ENCODE results near the gene NIT1. TPM values are rescaled to one million over a fixed set of nuclear protein-coding genes. Genes with fewer than 3 reads are reported as not detected.
"Not testable (repeated sequence)": the region's sequence is repeated elsewhere in the genome, so short reads cannot be mapped to it uniquely, and the experiment has no call there.

Gene NIT1
- total RNA-seq, 4 donors from 2014 or later: 1.0 to 36.9 (median 22.0) TPM

DNA sequence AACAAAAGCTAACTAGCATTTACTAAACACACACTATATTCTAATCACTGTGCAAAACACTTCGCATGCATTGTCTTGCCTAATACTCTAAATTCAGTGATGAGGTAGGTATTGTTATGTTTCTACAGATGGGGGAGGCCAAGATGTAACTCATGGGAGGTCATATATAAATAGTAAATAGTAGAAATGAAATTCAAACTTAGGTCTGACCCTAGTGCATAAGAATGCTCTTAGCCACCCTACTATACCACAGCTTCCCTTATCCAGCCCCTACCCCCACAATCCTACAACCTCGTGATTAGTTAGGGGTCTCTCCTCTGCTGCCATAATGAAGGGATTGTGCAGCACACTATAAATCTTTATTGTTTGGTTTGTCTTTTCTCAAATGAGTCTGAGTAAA, 3.3 kb upstream of the NIT1 start:
- H3K27me3 ChIP-seq: no peaks in the 10 kb centered on the region
- no peaks in the 10 kb centered on the region for H3K9me3 ChIP-seq
- TF ChIP-seq, protein P1, sequence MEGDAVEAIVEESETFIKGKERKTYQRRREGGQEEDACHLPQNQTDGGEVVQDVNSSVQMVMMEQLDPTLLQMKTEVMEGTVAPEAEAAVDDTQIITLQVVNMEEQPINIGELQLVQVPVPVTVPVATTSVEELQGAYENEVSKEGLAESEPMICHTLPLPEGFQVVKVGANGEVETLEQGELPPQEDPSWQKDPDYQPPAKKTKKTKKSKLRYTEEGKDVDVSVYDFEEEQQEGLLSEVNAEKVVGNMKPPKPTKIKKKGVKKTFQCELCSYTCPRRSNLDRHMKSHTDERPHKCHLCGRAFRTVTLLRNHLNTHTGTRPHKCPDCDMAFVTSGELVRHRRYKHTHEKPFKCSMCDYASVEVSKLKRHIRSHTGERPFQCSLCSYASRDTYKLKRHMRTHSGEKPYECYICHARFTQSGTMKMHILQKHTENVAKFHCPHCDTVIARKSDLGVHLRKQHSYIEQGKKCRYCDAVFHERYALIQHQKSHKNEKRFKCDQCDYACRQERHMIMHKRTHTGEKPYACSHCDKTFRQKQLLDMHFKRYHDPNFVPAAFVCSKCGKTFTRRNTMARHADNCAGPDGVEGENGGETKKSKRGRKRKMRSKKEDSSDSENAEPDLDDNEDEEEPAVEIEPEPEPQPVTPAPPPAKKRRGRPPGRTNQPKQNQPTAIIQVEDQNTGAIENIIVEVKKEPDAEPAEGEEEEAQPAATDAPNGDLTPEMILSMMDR (IDR thresholded peaks at IDR 0.05): no peak
- TF ChIP-seq POLR2A (IDR thresholded peaks at IDR 0.05): no peak
- intact Hi-C loops (cut with DNase I; ENCODE audit: low total_unique reads): no loop called here
- H3K27ac ChIP-seq: no peak overlapping the region
- no peaks in the 10 kb centered on the region for H3K36me3 ChIP-seq
- no peak for DNase-seq
- peaks cover 7 to 16% of the 10 kb centered on the region in 2 donors for H3K4me1 ChIP-seq
- H3K4me3 ChIP-seq: no peak overlapping the region

DNA sequence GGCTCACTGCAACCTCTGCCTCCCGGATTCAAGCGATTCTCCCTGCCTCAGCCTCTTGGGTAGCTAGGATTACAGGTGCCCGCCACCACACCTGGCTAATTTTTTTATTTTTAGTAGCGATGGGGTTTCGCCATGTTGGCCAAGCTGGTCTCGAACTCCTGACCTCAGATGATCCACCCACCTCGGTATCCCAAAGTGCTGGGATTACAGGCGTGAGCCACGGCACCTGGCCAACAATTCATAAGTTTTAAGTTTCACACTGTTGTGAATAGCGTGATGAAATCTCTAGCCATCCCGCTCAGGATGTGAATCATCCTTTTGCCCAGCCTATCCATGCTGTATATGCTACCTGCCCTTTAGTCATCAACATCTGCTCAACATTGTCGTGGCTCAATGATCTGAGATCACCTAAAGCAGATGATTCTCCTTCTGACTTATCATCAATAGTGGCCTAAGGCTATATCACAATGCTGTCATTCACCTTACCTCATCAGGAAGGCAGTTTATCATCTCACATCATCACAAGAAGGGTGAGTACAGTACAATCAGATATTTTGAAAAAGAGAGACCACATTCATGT, 2.7 kb upstream of the NIT1 start:
- Histone ChIP-seq H3K27ac (no peak overlapping the region), H3K36me3 (no peaks in the 10 kb centered on the region), H3K4me1 (peaks cover 7 to 16% of the 10 kb centered on the region in 2 donors), H3K4me3 (no peak overlapping the region), H3K9me3 (no peaks in the 10 kb centered on the region), H3K27me3 (no peaks in the 10 kb centered on the region)
- DNase-seq: no peak
- intact Hi-C loops (cut with DNase I; ENCODE audit: low total_unique reads): no loop called here
- TF ChIP-seq, protein P1 (IDR thresholded peaks at IDR 0.05): no peak
- TF ChIP-seq POLR2A (IDR thresholded peaks at IDR 0.05): no peak

DNA sequence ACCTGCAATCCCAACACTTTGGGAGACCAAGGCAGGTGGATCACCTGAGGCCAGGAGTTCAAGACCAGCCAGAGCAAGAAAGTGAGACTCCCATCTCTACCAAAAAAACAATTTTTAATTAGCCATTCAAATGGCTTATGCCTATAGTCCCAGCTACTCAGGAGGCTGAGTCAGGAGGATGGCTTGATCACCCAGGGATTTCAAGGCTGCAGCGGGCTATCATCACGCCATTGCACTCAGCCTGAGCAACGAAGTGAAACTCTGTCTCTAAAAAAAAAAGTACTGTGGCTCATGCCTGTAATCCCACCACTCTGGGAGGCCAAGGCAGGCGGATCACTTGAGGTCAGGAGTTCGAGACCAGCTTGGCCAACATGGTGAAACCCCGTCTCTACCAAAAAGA, 1.9 kb upstream of the NIT1 start:
- DNase-seq; H3K27me3 ChIP-seq; H3K9me3 ChIP-seq; H3K27ac ChIP-seq; H3K36me3 ChIP-seq; intact Hi-C loops (cut with DNase I; ENCODE audit: low total_unique reads); H3K4me3 ChIP-seq: not testable (repeated sequence)
- H3K4me1 ChIP-seq: peaks cover 7 to 16% of the 10 kb centered on the region in 2 donors

DNA sequence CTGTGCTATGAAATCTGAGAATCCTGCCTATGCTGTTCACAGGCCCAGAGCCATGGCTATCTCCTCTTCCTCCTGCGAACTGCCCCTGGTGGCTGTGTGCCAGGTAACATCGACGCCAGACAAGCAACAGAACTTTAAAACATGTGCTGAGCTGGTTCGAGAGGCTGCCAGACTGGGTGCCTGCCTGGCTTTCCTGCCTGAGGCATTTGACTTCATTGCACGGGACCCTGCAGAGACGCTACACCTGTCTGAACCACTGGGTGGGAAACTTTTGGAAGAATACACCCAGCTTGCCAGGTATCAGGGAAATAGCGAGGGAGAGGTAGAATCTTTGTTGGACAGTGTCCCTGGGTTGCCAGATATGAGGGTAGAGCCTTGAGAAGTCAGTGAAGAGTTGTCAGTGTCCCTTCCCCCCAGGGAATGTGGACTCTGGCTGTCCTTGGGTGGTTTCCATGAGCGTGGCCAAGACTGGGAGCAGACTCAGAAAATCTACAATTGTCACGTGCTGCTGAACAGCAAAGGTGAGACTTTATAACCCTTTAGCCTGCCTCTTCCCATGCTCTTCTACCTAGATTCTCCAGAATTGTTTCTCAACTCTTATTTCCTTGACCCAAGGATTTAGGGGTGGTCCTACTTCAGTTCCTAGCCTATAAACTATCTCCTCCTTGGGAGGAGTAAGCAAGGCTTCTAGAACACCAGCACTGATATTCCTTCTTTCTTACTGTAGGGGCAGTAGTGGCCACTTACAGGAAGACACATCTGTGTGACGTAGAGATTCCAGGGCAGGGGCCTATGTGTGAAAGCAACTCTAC, 1.4 kb downstream of the NIT1 start:
- H3K9me3 ChIP-seq: no peaks in the 10 kb centered on the region
- no peak for TF ChIP-seq POLR2A (IDR thresholded peaks at IDR 0.05)
- TF ChIP-seq, protein P1 (IDR thresholded peaks at IDR 0.05): peak in 2 of 4 experiments; percentile 13 to 14
- DNase-seq: no peak
- peak overlapping the region; percentile 46 to 91 for H3K27ac ChIP-seq
- intact Hi-C loops (cut with DNase I; ENCODE audit: low total_unique reads): no loop called here
- H3K27me3 ChIP-seq: no peaks in the 10 kb centered on the region
- no peak overlapping the region for H3K4me3 ChIP-seq
- H3K4me1 ChIP-seq: peaks cover 7 to 16% of the 10 kb centered on the region in 2 donors
- no peaks in the 10 kb centered on the region for H3K36me3 ChIP-seq

DNA sequence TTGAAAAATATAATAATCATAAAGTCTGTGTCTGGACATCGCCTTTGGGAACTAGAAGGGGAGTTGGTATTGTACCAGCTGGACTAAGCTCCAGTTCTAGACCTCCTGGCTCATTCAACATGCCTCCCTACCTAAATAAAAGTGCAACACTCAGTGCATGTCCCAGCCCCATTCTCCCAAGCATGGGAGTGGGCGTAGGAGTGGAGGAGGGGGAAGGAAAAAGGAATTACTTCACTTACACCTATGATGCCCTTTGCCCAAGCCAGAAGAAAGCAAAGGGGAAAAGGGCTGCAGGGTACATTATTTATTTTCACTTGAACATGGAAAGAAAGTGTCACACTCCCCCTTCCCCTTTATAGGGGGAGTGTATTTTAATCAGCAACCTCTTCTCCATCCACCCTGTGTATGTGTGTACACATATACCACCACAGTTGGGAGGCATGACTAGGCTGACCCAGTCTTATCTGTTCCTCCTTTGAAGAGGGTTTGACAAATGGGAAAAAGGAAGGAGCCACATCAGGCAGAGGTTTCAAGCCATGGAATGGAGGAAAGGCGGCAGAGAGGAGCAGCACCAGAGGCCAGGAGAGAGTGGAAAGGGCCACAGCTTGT, 3.2 kb downstream of the NIT1 start:
- Histone ChIP-seq H3K27me3 (no peaks in the 10 kb centered on the region), H3K27ac (no peak overlapping the region), H3K4me3 (no peak overlapping the region), H3K4me1 (peaks cover 7 to 16% of the 10 kb centered on the region in 2 donors), H3K9me3 (no peaks in the 10 kb centered on the region), H3K36me3 (no peaks in the 10 kb centered on the region)
- TF ChIP-seq, protein P1 (IDR thresholded peaks at IDR 0.05): no peak
- no peak for TF ChIP-seq POLR2A (IDR thresholded peaks at IDR 0.05)
- no peak for DNase-seq
- intact Hi-C loops (cut with DNase I; ENCODE audit: low total_unique reads): no loop called here
